Measurements from ENCODE around the gene TNP1.

The TNP1 gene

GRCh38 chr2:216873573-216873972 lies 13.7 kb upstream of the TNP1 start:
- no peak for DNase-seq (ENCODE audit: low read depth)

DNA sequence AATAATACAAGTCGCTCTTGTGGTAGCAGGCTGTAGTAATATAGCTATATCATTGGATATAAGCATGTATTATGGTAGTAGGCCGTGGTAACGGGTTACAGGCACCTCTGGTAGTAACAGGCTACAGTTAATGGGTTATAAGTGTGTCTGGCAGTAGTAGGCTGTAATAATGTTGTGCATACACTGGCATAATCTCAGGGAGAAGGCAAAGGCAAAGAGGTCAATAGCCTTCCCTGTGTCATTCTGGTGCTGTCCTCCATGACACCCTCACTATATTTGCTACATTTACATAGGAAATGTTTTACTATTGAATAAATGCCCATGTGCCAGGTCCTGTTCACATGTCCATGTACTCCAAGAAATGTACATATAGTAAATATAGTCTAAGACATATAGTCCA lies 12.8 kb upstream of the TNP1 start:
- no peak for DNase-seq (ENCODE audit: low read depth)

- no peak for DNase-seq (ENCODE audit: low read depth)
Observed at GRCh38 chr2:216872040-216872439, 12.2 kb upstream of the TNP1 start.

DNA sequence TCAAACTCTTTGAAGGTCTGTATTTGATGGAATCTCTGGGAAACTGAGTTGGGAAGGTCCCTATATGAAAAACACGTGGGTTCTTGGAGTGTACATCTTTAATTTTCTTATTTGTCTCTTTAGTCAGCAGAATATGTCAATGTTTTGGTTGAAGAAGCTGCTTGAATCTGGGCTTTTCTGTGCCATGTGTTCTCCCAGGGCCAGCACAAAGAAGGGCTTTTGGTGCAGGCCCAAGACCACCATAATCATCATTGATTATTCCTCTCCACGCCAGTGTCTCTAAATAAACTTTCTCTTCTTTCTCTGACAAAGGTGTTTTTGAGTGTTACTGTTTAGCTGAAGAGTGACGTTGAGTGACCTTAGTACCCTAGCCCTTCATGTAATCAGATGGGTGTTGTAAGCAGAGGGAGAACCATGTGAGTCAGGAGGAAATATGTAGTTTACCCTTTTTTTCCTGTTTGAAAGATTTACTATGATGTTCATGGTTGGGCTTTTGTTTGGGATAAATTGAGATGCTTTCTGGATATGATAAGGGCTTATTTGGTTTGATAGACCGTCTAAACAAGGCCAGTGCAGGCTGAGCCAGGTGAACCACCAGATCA lies 11.6 kb upstream of the TNP1 start:
- DNase-seq (ENCODE audit: low read depth), result no peak

GRCh38 chr2:216870508-216871332 lies 10.9 kb upstream of the TNP1 start:
- no peak for DNase-seq (ENCODE audit: low read depth)

- no peak for DNase-seq (ENCODE audit: low read depth)
Observed at GRCh38 chr2:216866515-216867095, 6.7 kb upstream of the TNP1 start.

GRCh38 chr2:216865658-216866057 lies 5.8 kb upstream of the TNP1 start:
- no peak for DNase-seq (ENCODE audit: low read depth)

GRCh38 chr2:216863946-216864345 lies 4.1 kb upstream of the TNP1 start:
- no peak for DNase-seq (ENCODE audit: low read depth)

- DNase-seq (ENCODE audit: low read depth), result no peak
Observed at GRCh38 chr2:216862628-216863398, 2.9 kb upstream of the TNP1 start.

GRCh38 chr2:216860426-216861137 lies 718 bp upstream of the TNP1 start:
- DNase-seq (ENCODE audit: low read depth), result no peak

- DNase-seq (ENCODE audit: low read depth), result no peak
Observed at GRCh38 chr2:216858312-216858711, 1.6 kb downstream of the TNP1 start.

DNA sequence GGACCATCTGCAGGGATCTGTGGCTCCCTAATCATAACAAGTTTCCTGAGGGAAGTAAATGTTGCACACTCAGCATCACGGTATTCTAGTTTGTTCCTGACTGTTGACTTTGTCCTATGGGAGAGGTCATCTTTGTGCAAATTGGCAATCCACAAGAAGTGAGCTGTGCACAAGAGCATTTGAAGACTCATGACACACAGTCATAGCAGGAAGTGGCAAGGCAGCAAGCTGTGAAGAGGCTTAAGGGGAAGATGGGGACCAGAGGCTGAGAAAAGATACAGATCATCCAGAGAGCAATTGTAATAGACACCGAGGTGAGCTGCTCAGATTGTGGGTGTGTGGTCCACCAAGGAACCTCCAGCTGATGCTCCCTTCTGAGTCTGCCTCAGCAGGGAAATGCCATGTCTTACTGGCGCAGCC lies 2.7 kb downstream of the TNP1 start:
- no peak for DNase-seq (ENCODE audit: low read depth)

- DNase-seq (ENCODE audit: low read depth), result no peak
Observed at GRCh38 chr2:216856406-216857065, 3.3 kb downstream of the TNP1 start.

DNA sequence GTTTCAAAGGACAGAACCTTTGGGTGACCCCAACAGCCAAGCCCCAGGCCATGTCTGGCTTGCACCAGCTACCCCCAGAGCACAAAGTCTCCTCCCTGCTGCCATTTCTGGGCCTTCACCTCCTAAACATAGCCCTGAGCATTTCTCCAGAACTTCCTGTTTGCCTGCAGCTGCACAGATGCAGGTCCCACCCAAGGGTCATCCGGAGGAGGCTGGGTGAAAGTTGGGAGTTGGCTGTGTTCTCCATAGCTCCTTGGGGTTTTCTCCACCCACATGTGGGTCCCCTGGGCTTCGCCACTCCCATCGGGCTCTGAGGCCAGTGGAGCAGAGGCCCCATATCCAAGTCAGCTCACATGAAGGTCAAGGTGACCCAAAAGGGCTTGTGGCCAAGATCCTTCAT lies 4.3 kb downstream of the TNP1 start:
- no peak for DNase-seq (ENCODE audit: low read depth)

DNA sequence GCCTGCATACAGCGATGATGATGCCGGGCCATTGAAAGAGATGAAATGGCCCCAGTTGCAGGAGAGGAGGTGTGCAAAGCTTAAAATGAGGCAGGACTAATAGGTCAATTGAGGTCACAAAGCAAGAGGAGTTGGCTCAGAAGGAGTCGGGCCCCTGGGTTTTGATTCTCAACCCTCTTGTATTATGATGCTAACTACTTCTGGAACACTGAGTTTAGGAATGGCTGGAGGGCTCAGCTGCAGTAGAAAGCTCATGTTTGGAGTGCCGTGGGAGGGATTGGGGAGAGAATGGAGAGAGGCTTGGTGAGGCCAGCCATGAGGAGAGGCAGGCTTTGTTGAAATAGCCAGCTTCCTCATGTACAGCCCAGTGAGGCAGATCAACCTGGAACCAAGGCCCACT lies 4.8 kb downstream of the TNP1 start:
- DNase-seq (ENCODE audit: low read depth), result no peak

GRCh38 chr2:216851486-216852090 lies 8.3 kb downstream of the TNP1 start:
- DNase-seq (ENCODE audit: low read depth), result no peak

- no peak for DNase-seq (ENCODE audit: low read depth)
Observed at GRCh38 chr2:216850665-216851322, 9.1 kb downstream of the TNP1 start.

- DNase-seq (ENCODE audit: low read depth), result no peak
Observed at GRCh38 chr2:216849987-216850386, 9.9 kb downstream of the TNP1 start.

DNA sequence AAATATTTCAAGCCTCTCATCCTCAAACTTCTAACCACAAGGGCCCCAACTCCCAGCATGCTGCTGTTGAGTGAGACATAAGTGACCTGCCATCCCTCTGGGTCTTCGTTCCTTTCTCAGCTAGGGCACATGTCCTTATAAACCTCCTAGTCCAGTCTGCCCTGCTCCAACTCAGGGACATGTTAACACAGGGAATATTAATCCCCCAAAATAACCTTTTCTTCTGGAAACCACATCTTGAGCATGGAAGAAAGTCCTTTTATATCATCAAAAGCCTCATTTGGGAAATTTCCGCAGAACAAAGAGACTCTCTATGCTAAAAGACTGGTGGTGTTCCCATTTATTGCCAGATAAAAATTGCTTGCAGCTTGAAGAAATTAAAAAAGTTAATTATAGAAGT lies 14.4 kb downstream of the TNP1 start:
- no peak for DNase-seq (ENCODE audit: low read depth)

DNA sequence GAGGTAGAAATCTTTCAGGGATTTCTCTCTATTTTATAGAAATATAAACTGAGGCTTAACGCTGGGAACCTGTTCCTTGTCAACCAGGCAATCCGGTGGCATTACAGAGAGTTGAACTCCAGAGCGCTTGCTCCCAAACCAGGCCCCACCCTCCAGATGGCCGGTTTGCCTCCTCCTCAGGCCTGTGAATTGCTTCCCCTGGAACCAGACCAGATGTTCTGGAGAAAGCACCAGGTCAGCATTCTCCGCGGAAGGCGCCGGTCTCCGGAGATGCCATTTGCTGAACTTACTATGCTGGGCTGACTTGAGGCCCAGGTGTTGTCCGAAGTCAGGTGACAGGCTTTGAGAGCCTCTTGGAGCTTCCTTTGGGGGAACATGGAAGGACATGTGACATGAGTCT lies 17.2 kb downstream of the TNP1 start:
- DNase-seq (ENCODE audit: low read depth), result no peak

DNA sequence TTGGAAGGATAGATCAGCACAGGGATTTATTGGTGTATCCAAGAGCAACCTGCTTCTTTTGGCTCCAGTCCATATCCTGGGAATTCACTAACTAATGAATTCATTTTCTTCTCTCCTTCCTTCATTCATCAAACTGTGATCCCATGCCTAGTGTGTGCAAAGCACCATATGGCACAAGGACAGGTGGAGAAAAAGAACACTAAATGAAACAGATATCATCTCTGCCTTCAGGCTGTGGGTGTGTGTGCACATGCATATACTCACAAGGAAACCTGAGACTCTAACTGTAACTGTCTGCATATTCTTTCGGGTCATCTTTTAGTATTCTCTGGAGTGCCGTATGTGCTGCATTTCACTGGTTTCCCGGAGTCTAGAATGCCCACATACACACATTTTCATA lies 20.2 kb downstream of the TNP1 start:
- DNase-seq (ENCODE audit: low read depth), result no peak
